Activated naive CD8-positive, alpha-beta T cell (primary cell): ENCODE data around the gene CHI3L1.
"Not testable (repeated sequence)": the region's sequence is repeated elsewhere in the genome, so short reads cannot be mapped to it uniquely, and the experiment has no call there.

ENCODE experiments used
- H3K27ac Mint-ChIP-seq: one replicate; pipeline ENCODE4 v1.8.0; 2021; ENCODE audit warnings: mixed read lengths
- H3K27me3 Mint-ChIP-seq: one replicate; pipeline ENCODE4 v1.8.0; 2021; ENCODE audit warnings: mixed read lengths
- H3K36me3 Mint-ChIP-seq: one replicate; pipeline ENCODE4 v1.8.0; 2021; ENCODE audit warnings: mixed read lengths
- H3K4me1 Mint-ChIP-seq: one replicate; pipeline ENCODE4 v1.8.0; 2021; ENCODE audit warnings: low read depth, mixed read lengths
- H3K4me3 Mint-ChIP-seq: one replicate; pipeline ENCODE4 v1.8.0; 2021; ENCODE audit warnings: mild to moderate bottlenecking, mixed read lengths
- H3K9me3 Mint-ChIP-seq: one replicate; pipeline ENCODE4 v1.8.0; 2021; ENCODE audit warnings: low read depth, mixed read lengths

Gene CHI3L1

GRCh38 chr1:203186446-203187303, at the start of gene CHI3L1:
Gene CHI3L1 (minus strand): TSS chr1:203186704. CDS start chr1:203186623, 81 bp downstream.
- Mint-ChIP-seq H3K36me3 (no peaks in the 10 kb centered on the region), H3K4me3 (no peak within 1 kb of the TSS), H3K4me1 (peaks cover 3% of the 10 kb centered on the region), H3K27me3 (no peaks in the 10 kb centered on the region), H3K27ac (no peak within 1 kb of the TSS), H3K9me3 (no peaks in the 10 kb centered on the region)

GRCh38 chr1:203234901-203235300, 48.4 kb upstream of the CHI3L1 start:
- Mint-ChIP-seq H3K27me3 (peaks cover 16% of the 10 kb centered on the region), H3K9me3 (peaks cover 19% of the 10 kb centered on the region)
- not testable (repeated sequence) for H3K4me3 Mint-ChIP-seq, H3K27ac Mint-ChIP-seq, H3K36me3 Mint-ChIP-seq, H3K4me1 Mint-ChIP-seq

DNA sequence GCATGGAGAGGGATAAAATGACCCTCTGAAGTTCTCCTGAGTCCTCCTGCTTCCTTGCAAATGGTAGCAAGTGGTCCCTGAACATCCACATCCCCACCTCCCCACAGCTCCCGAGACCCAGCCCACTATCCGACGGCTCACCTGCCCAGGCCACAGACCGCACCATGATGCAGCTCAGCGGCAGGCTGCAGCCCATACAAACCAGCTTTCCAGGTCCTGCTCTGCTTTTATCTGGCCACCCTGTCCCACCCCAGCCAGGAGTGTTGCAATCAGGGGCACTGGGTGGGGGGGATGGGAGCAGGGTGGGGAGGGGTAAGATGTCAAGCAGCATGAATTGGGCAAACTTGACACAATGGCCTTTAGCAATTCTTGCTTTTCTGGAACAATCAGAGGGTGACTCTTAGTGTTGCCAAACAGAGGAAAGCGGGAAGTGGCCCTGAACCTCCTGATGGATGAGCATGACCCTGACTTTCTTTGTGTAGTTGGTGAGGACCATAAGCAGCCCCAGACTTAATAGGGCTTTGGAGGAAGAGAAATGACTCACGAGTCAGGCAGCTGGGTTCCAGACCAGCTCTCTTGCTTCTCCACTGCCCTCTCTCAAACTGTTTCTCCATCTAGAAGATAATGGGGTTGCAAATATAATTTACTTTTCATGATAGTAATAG, 43.1 kb upstream of the CHI3L1 start, which contains the start of gene CHIT1:
Gene CHIT1 (minus strand): TSS at position 203 of the 665 bp plus-strand sequence. CDS start 37 bp downstream, at position 166.
- Mint-ChIP-seq H3K4me1 (no peaks in the 10 kb centered on the region), H3K27ac (no peak within 1 kb of the TSS), H3K4me3 (no peak within 1 kb of the TSS), H3K9me3 (peaks cover 6% of the 10 kb centered on the region), H3K27me3 (peaks cover 11% of the 10 kb centered on the region), H3K36me3 (peaks cover 5% of the 10 kb centered on the region)

GRCh38 chr1:203228670-203229069, 42.2 kb upstream of the CHI3L1 start:
- H3K9me3 Mint-ChIP-seq: peaks cover 1% of the 10 kb centered on the region
- no peak overlapping the region for H3K4me3 Mint-ChIP-seq
- no peak overlapping the region for H3K27ac Mint-ChIP-seq
- peaks cover 8% of the 10 kb centered on the region for H3K27me3 Mint-ChIP-seq
- H3K36me3 Mint-ChIP-seq: peaks cover 2% of the 10 kb centered on the region
- no peaks in the 10 kb centered on the region for H3K4me1 Mint-ChIP-seq

GRCh38 chr1:203227371-203228083, 41.0 kb upstream of the CHI3L1 start:
- no peaks in the 10 kb centered on the region for H3K4me1 Mint-ChIP-seq
- H3K27me3 Mint-ChIP-seq: peaks cover 6% of the 10 kb centered on the region
- H3K27ac Mint-ChIP-seq: no peak overlapping the region
- no peaks in the 10 kb centered on the region for H3K9me3 Mint-ChIP-seq
- no peak overlapping the region for H3K4me3 Mint-ChIP-seq
- H3K36me3 Mint-ChIP-seq: no peaks in the 10 kb centered on the region

- H3K27ac Mint-ChIP-seq: no peak overlapping the region
- no peaks in the 10 kb centered on the region for H3K27me3 Mint-ChIP-seq
- H3K4me3 Mint-ChIP-seq: no peak overlapping the region
Observed at GRCh38 chr1:203225071-203225470, 38.6 kb upstream of the CHI3L1 start.

DNA sequence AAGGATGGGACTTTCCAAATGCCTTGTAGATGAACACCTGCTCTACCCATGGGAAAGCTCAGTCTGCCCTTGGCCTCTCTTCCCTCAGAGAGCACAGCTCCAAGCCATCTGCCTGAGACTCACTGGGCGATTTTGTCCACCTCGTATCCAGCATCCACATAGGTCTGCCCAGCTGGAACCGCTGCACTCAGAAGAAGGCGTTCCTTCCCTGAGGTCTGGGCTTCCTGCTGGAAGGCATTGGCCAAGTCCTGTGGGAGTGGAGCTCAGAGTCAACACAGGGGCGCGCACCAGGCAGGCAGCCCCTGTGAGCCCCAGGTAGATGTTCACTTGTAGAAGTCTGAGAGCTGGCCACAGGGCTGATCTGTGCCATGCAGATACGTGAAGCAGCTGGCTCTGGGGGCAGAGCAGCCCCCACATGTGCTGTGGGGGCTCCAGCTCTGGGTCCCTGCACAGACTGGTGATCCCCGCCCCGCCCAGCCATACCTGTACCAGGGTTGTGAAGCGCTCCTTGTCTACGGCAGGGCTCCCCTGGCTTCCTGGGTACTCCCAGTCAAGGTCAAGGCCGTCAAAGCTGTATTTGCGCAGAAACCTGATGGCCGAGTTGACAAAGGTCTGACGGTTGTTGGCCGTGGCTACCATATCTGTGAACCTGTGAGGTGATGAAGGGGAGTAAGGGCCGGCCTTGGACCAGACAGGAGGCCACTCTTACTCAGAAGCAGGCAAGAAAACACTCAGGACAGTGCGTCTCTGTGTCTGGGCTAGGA, 36.7 kb upstream of the CHI3L1 start:
- Mint-ChIP-seq H3K4me1 (no peaks in the 10 kb centered on the region), H3K4me3 (no peak overlapping the region), H3K27ac (no peak overlapping the region), H3K27me3 (no peaks in the 10 kb centered on the region), H3K9me3 (no peaks in the 10 kb centered on the region), H3K36me3 (no peaks in the 10 kb centered on the region)

More at GRCh38 chr1:203225071-203225470, 38.6 kb upstream of the CHI3L1 start:
- Mint-ChIP-seq H3K4me1 (no peaks in the 10 kb centered on the region), H3K9me3 (no peaks in the 10 kb centered on the region), H3K36me3 (no peaks in the 10 kb centered on the region)

GRCh38 chr1:203219934-203220333, 33.4 kb upstream of the CHI3L1 start:
- Mint-ChIP-seq H3K27ac (no peak overlapping the region), H3K4me1 (peaks cover 2% of the 10 kb centered on the region), H3K36me3 (no peaks in the 10 kb centered on the region), H3K27me3 (peaks cover 2% of the 10 kb centered on the region), H3K9me3 (no peaks in the 10 kb centered on the region), H3K4me3 (no peak overlapping the region)

DNA sequence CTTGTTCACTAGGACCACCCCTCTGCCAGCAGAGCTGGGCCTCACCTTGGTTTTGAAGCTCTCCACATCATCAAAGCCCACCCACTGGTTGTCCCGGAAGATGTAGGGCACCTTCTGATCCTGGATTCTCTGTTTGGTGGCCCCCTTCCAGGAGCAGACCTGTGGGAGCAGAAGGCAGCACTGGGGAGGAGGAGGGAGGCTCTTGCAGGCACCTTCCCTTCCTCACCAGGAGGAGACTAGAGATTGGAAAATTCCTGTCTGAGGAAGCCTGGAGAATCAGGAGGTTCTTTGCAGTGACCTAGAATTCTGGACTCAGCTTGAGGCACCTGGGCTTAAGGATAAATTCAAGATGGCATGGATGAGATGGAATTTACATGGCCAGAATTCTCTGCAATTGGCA, 32.7 kb upstream of the CHI3L1 start:
- Mint-ChIP-seq H3K9me3 (no peaks in the 10 kb centered on the region), H3K27ac (no peak overlapping the region), H3K36me3 (no peaks in the 10 kb centered on the region), H3K27me3 (peaks cover 2% of the 10 kb centered on the region), H3K4me3 (no peak overlapping the region), H3K4me1 (peaks cover 2% of the 10 kb centered on the region)

DNA sequence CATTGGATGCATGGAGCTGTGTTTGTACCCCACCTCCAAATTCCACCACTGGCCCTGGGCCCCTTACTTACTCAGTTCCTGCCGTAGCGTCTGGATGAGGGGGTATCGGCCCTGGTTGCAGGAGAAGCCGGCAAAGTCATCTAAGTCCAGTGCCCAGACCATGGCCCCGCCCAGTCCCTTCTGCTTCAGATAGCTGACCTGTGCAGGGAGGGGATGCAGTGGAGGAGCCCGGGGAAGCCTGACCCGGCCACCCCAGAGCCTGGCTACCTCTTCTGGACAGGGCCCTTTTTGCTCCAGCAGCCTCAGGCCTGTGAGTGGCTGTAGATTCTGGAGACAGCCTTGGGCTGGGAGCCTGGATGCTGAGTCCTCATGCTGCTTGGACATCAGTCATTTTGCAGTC, 31.2 kb upstream of the CHI3L1 start:
- Mint-ChIP-seq H3K27me3 (peaks cover 2% of the 10 kb centered on the region), H3K27ac (no peak overlapping the region), H3K4me3 (no peak overlapping the region), H3K36me3 (no peaks in the 10 kb centered on the region), H3K4me1 (peaks cover 2% of the 10 kb centered on the region), H3K9me3 (no peaks in the 10 kb centered on the region)

DNA sequence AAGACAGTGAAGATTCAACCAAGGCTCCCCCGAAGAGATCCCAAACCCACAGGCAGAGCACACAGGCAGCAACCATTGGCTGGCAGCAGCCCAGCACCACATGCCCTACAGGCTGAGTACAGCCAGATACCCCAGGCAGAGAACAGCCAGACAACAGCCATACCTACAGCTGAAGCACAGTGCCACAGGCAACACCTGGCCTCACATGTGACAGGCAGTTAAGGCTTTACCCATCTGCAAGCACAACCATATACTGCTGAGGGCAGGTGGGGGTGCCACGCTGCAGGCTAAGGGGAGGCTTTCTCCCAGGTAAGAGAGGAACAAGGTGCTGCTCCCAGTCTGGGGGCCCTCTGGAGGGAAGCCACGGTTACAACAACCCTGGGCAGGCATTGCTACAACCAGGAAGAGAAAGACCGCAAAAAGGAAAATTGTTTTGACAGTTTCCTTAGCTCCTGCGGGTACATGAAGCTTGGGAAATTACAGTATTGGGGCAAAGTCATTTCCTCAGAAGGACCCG, 30.7 kb upstream of the CHI3L1 start:
- Mint-ChIP-seq H3K27ac (no peak overlapping the region), H3K36me3 (no peaks in the 10 kb centered on the region), H3K4me1 (peaks cover 2% of the 10 kb centered on the region), H3K9me3 (no peaks in the 10 kb centered on the region), H3K4me3 (no peak overlapping the region), H3K27me3 (peaks cover 2% of the 10 kb centered on the region)

GRCh38 chr1:203216274-203217138, 30.0 kb upstream of the CHI3L1 start:
- Mint-ChIP-seq H3K4me1 (peaks cover 2% of the 10 kb centered on the region), H3K4me3 (no peak overlapping the region), H3K9me3 (no peaks in the 10 kb centered on the region), H3K27me3 (peaks cover 2% of the 10 kb centered on the region), H3K27ac (no peak overlapping the region), H3K36me3 (no peaks in the 10 kb centered on the region)

GRCh38 chr1:203215573-203215972, 29.1 kb upstream of the CHI3L1 start:
- Mint-ChIP-seq H3K36me3 (no peaks in the 10 kb centered on the region), H3K4me1 (peaks cover 2% of the 10 kb centered on the region), H3K27me3 (peaks cover 2% of the 10 kb centered on the region), H3K4me3 (no peak overlapping the region), H3K27ac (no peak overlapping the region), H3K9me3 (no peaks in the 10 kb centered on the region)
